Vagina (tissue), 2 donors: ENCODE results near the gene GID8.

Experiments used
- POLR2A ChIP-seq, 2 donors: fragments of 450-650 bp; IDR thresholded peaks; one replicate each; pipeline ENCODE4 v1.6.1; 2017; ENCODE audit warnings: antibody characterized with exemption in 2 of 2, mild to moderate bottlenecking in 2 of 2, moderate library complexity in 2 of 2
- TF ChIP-seq, protein P1 (sequence below), 3 experiments: fragments of 450-650 bp in 2 of 3; fragments of 200-600 bp in 1 of 3; sonication (generic) in 1 of 3; IDR thresholded peaks; one replicate each; pipeline ENCODE4 v1.5.1; 2017 to 2019; ENCODE audit warnings: antibody characterized with exemption in 3 of 3, mild to moderate bottlenecking in 2 of 3, moderate library complexity in 2 of 3

DNA sequence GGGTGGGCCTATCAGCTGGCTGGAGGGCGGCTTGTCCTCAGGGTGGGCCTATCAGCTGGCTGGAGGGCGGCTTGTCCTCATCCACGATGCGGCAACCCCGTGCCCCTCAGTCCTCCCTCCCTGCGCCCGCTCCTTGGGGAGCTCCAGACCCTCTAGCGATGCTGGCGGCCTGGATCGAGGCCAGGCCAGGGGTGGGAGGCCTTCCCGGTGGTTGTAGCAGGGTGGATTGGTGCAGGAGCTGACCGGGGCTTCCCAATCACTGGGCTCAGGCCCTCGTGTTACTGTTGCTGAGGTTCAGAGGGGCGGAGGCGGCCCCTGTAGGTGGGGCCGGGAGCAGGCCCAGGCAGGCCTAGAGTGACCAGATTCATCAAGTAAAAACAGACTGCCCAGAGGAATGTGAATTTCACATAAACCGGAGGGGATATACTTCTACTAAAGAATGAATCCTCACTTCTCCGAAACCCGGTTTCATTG is 23.4 kb downstream of the GID8 start:
- no peak for TF ChIP-seq POLR2A (IDR thresholded peaks at IDR 0.05)
- TF ChIP-seq, protein P1, sequence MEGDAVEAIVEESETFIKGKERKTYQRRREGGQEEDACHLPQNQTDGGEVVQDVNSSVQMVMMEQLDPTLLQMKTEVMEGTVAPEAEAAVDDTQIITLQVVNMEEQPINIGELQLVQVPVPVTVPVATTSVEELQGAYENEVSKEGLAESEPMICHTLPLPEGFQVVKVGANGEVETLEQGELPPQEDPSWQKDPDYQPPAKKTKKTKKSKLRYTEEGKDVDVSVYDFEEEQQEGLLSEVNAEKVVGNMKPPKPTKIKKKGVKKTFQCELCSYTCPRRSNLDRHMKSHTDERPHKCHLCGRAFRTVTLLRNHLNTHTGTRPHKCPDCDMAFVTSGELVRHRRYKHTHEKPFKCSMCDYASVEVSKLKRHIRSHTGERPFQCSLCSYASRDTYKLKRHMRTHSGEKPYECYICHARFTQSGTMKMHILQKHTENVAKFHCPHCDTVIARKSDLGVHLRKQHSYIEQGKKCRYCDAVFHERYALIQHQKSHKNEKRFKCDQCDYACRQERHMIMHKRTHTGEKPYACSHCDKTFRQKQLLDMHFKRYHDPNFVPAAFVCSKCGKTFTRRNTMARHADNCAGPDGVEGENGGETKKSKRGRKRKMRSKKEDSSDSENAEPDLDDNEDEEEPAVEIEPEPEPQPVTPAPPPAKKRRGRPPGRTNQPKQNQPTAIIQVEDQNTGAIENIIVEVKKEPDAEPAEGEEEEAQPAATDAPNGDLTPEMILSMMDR (IDR thresholded peaks at IDR 0.05): no peak
